A673 (cell line): ENCODE results near the gene RNF151. TPM values are rescaled to one million over a fixed set of nuclear protein-coding genes. Genes with fewer than 3 reads are reported as not detected.

Experiments used
- BruUV-seq: library from RNA; stranded (reverse); fragments of 400-500 nt; replicated peaks from 2 replicates; lab custom pipeline; 2021; lab: Mats Ljungman, UMichigan
- CTCF ChIA-PET: fragments of 300-600 bp; sonication (Branson Sonifier 250); formaldehyde crosslinking; loops from one replicate; lab custom pipeline; 2022; ENCODE audit warnings: antibody characterized with exemption; lab: Charles Lee
- POLR2A ChIA-PET: fragments of 300-600 bp; sonication (Branson Sonifier 250); formaldehyde crosslinking; loops from one replicate; lab custom pipeline; 2022; ENCODE audit warnings: antibody characterized with exemption; ENCODE audit not compliant: low non-redundant PET; lab: Charles Lee
- DNase-seq: peaks from one replicate; pipeline ENCODE4 v3.0.0-alpha.2; 2015; ENCODE audit warnings: low spot score
- H3K27ac ChIP-seq: fragments of 200-600 bp; sonication (generic); 2 replicates; pipeline ENCODE4 v1.5.1; 2016; ENCODE audit warnings: mixed run types, low read depth, mild to moderate bottlenecking, mixed read lengths, antibody characterized with exemption, low read length; ENCODE audit not compliant: poor library complexity, severe bottlenecking
- H3K27me3 ChIP-seq: fragments of 200-600 bp; sonication (generic); replicated peaks from 2 replicates; pipeline ENCODE4 v1.6.1; 2017; ENCODE audit warnings: mixed run types, low read depth, mild to moderate bottlenecking, mixed read lengths, antibody characterized with exemption, low read length; ENCODE audit not compliant: insufficient read depth, poor library complexity
- H3K36me3 ChIP-seq: fragments of 200-600 bp; sonication (generic); 2 replicates; pipeline ENCODE4 v1.6.1; 2016; ENCODE audit warnings: mixed run types, mild to moderate bottlenecking, mixed read lengths, antibody characterized with exemption, low read length; ENCODE audit not compliant: insufficient read depth, poor library complexity, severe bottlenecking
- H3K4me1 ChIP-seq: fragments of 200-600 bp; sonication (generic); 2 replicates; pipeline ENCODE4 v1.6.1; 2017; ENCODE audit warnings: mixed run types, mild to moderate bottlenecking, mixed read lengths, antibody characterized with exemption, low read length; ENCODE audit not compliant: insufficient read depth, poor library complexity, severe bottlenecking
- H3K4me3 ChIP-seq: fragments of 200-600 bp; sonication (generic); 2 replicates; pipeline ENCODE4 v1.5.1; 2016; ENCODE audit warnings: low read depth, mixed run types, mild to moderate bottlenecking, mixed read lengths, low read length; ENCODE audit not compliant: poor library complexity, severe bottlenecking
- H3K9me3 ChIP-seq: fragments of 200-600 bp; sonication (generic); 2 replicates; pipeline ENCODE4 v1.6.1; 2016; ENCODE audit warnings: mixed run types, low read depth, mild to moderate bottlenecking, mixed read lengths, antibody characterized with exemption, low read length; ENCODE audit not compliant: poor library complexity, severe bottlenecking
- CTCF ChIP-seq: fragments of 300-800, 200-600 bp; sonication (generic); conservative IDR thresholded peaks from 2 replicates; pipeline ENCODE4 v1.5.1; 2017; ENCODE audit warnings: low read depth, mild to moderate bottlenecking, antibody characterized with exemption, low read length, moderate library complexity, mixed read lengths
- EZH2 ChIP-seq: fragments of 200-600 bp; sonication (generic); IDR thresholded peaks from 2 replicates; pipeline ENCODE4 v1.6.1; 2017; ENCODE audit warnings: borderline replicate concordance, low read depth, mild to moderate bottlenecking, mixed read lengths, antibody characterized with exemption, low read length; ENCODE audit not compliant: poor library complexity, severe bottlenecking
- intact Hi-C: fragments of 100-400 bp; cut with micrococcal nuclease; formaldehyde crosslinking; loops from one replicate; pipeline ENCODE4 v1.10.0; 2022; ENCODE audit not compliant: unreplicated experiment
- total RNA-seq: library from RNA; stranded (reverse); gene quantifications from 2 replicates; pipeline ENCODE4 v1.2.3, GENCODE V29; 2021

RNF151 gene
- total RNA-seq, 1 experiment from 2014 or later: not detected

DNA sequence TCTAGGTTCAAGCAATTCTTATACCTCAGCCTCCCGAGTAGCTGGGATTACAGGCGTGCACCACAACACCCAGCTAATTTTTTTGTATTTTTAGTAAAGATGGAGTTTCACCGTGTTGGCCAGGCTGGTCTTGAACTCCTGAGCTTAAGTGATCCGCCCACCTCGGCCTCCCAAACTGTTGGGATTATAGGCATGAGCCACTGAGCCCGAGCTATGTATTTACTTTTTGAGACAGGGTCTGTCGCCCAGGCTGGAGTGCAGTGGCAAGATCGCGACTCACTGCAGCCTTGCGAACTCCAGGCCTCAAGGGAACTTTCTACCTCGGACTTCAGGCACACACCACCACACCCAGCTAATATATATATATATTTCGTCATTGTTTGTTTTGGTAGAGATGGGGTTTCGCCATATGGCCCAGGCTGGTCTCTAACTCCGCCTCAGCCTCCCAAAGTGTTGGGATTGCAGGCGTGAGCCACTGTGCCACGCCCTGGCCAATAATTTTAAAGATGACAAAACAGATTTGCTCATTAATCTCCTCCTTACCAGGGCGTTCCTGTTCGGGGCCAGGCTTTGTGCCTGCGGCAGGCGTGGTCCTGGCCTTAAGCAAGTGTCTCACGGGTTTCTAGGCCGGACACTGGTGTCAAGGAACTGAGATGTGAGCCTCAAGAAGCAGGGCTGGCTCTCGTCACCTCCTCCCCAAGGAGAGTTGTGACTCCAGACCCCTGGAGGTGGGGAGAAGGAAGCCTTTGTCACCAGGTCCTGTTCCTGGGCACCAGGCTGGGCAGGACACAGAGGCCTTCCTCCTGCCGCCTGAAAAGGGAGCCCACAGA lies 48.7 kb downstream of the RNF151 start:
- no peaks in the 10 kb centered on the region for H3K9me3 ChIP-seq
- ChIA-PET POLR2A (interaction anchor here (0.6 kb wide), 1 partner anchor 140 kb away, joined by 3 read pairs; the partner anchor contains the start of gene TRAF7), CTCF (no interaction called here)
- TF ChIP-seq EZH2: no peak
- TF ChIP-seq CTCF: no peak
- peaks cover 5% of the 10 kb centered on the region for H3K4me1 ChIP-seq
- intact Hi-C loops: no loop called here
- no TSS peak for BruUV-seq
- no peak overlapping the region for H3K4me3 ChIP-seq
- H3K36me3 ChIP-seq: no peaks in the 10 kb centered on the region
- DNase-seq: no peak
- H3K27me3 ChIP-seq: no peaks in the 10 kb centered on the region
- H3K27ac ChIP-seq: peak overlapping the region; percentile 25

- no peak for DNase-seq
- intact Hi-C loops: no loop called here
- Histone ChIP-seq H3K4me3 (no peak overlapping the region), H3K27ac (peak overlapping the region; percentile 25), H3K36me3 (no peaks in the 10 kb centered on the region), H3K9me3 (no peaks in the 10 kb centered on the region), H3K27me3 (no peaks in the 10 kb centered on the region), H3K4me1 (peaks cover under 1% of the 10 kb centered on the region)
- TF ChIP-seq CTCF: no peak
- TF ChIP-seq EZH2: no peak
- BruUV-seq: no TSS peak
- CTCF ChIA-PET: interaction anchor here (0.6 to 1.4 kb wide), 4 partner anchors 12 to 252 kb away, joined by 3 to 11 read pairs (median 3); partner anchors contain the start of gene ECI1
- POLR2A ChIA-PET: no interaction called here
Measured at GRCh38 chr16:2015947-2016208, 49.2 kb downstream of the RNF151 start.

DNA sequence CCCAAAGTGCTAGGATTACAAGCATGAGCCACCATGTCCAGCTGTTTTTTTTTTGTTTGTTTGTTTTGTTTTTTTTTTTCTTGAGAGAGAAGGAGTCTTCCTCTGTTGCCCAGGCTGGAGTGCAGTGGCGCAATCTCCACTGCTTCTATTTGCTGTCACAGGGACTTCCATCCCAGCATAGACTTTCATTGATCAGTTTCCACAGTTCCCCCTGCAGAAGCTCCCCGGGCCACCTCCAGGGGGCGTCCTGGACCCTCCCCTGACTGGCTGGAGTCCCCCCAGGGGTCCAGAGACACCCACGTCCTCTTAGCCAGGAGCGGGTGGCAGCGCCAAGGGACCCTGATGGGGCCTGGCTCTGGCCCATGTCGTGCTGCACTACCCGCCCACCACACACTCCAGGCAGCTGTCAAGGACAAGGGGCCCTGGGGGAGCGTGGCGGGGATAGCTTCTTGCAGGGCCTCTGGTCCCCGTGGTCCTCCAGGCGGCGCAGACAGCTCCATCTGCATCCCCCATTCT lies 49.8 kb downstream of the RNF151 start:
- ChIA-PET CTCF (interaction anchor here (0.5 to 1.4 kb wide), 6 partner anchors 11 to 1018 kb away, joined by 3 to 11 read pairs (median 3); partner anchors contain the start of gene ECI1), POLR2A (no interaction called here)
- no TSS peak for BruUV-seq
- H3K27ac ChIP-seq: no peak overlapping the region
- no peaks in the 10 kb centered on the region for H3K27me3 ChIP-seq
- DNase-seq: peak; percentile 55
- no peaks in the 10 kb centered on the region for H3K36me3 ChIP-seq
- TF ChIP-seq CTCF (peak; percentile 70), EZH2 (no peak)
- no peaks in the 10 kb centered on the region for H3K9me3 ChIP-seq
- no peaks in the 10 kb centered on the region for H3K4me1 ChIP-seq
- no peak overlapping the region for H3K4me3 ChIP-seq
- intact Hi-C loops: no loop called here

Other genes with a start within 250 kb of the RNF151 start
- gene NME3, start 195.3 kb upstream of the RNF151 start, total RNA-seq: 35.3 and 40.8 TPM in 2 replicates
- 19.5 and 19.9 TPM in 2 replicates for gene EME2, start 194.0 kb upstream of the RNF151 start, total RNA-seq
- 247 and 250 TPM in 2 replicates for gene MRPS34, start 193.7 kb upstream of the RNF151 start, total RNA-seq
- 15.0 and 20.8 TPM in 2 replicates for gene SPSB3, start 184.3 kb upstream of the RNF151 start, total RNA-seq
- 76.0 and 76.6 TPM in 2 replicates for gene NUBP2, start 183.9 kb upstream of the RNF151 start, total RNA-seq
- gene IGFALS, start 173.2 kb upstream of the RNF151 start, total RNA-seq: not detected in 2 replicates
- 14.4 and 23.4 TPM in 2 replicates for gene HAGH, start 140.0 kb upstream of the RNF151 start, total RNA-seq
- 19.9 and 22.1 TPM in 2 replicates for gene FAHD1, start 139.7 kb upstream of the RNF151 start, total RNA-seq
- gene MEIOB, start 94.7 kb upstream of the RNF151 start, total RNA-seq: 0.48 and 0.62 TPM in 2 replicates
- gene HS3ST6, start 48.4 kb upstream of the RNF151 start, total RNA-seq: not detected in 2 replicates
- 17.7 and 23.4 TPM in 2 replicates for gene MSRB1, start 23.7 kb upstream of the RNF151 start, total RNA-seq
- gene RPL3L, start 12.2 kb upstream of the RNF151 start, total RNA-seq: not detected in 2 replicates
- gene NDUFB10, start 7.3 kb upstream of the RNF151 start, total RNA-seq: 178 and 210 TPM in 2 replicates
- gene RPS2, start 2.0 kb upstream of the RNF151 start, total RNA-seq: 3,326 and 3,385 TPM in 2 replicates
- gene TBL3, start 5.2 kb downstream of the RNF151 start, total RNA-seq: 58.4 and 64.1 TPM in 2 replicates
- gene NOXO1, start 14.6 kb downstream of the RNF151 start, total RNA-seq: 0.90 and 1.2 TPM in 2 replicates
- 26.2 and 27.4 TPM in 2 replicates for gene GFER, start 17.3 kb downstream of the RNF151 start, total RNA-seq
- gene SYNGR3, start 23.1 kb downstream of the RNF151 start, total RNA-seq: 1.4 and 2.3 TPM in 2 replicates
- 68.0 and 75.8 TPM in 2 replicates for gene ZNF598, start 43.0 kb downstream of the RNF151 start, total RNA-seq
- gene NPW, start 52.9 kb downstream of the RNF151 start, total RNA-seq: 96.5 and 105 TPM in 2 replicates
- gene NHERF2, start 60.0 kb downstream of the RNF151 start, total RNA-seq: 19.5 and 26.4 TPM in 2 replicates
- gene NTHL1, start 81.0 kb downstream of the RNF151 start, total RNA-seq: 51.6 and 65.4 TPM in 2 replicates
- 125 and 155 TPM in 2 replicates for gene TSC2, start 81.1 kb downstream of the RNF151 start, total RNA-seq
- gene PKD1, start 169.0 kb downstream of the RNF151 start, total RNA-seq: 121 and 141 TPM in 2 replicates
- gene RAB26, start 181.8 kb downstream of the RNF151 start, total RNA-seq: 0.49 and 1.7 TPM in 2 replicates
- gene TRAF7, start 188.9 kb downstream of the RNF151 start, total RNA-seq: 96.7 and 97.4 TPM in 2 replicates
- 1.1 and 3.8 TPM in 2 replicates for gene CASKIN1, start 229.7 kb downstream of the RNF151 start, total RNA-seq
- gene MLST8, start 238.6 kb downstream of the RNF151 start, total RNA-seq: 58.3 and 58.8 TPM in 2 replicates
- gene BRICD5, start 244.0 kb downstream of the RNF151 start, total RNA-seq: 16.0 and 18.6 TPM in 2 replicates
- 26.5 TPM in 2 replicates for gene PGP, start 248.0 kb downstream of the RNF151 start, total RNA-seq